WTC11 (cell line): ENCODE results near the gene PXDC1. TPM values are rescaled to one million over a fixed set of nuclear protein-coding genes. Genes with fewer than 3 reads are reported as not detected.

Experiments
- ATAC-seq: fragments of 200-7000 bp; cut with Tn5 transposase; 2 replicates; pipeline ENCODE4 v1.10.0; 2021; ENCODE audit warnings: mild to moderate bottlenecking, moderate library complexity
- CTCF ChIA-PET: fragments of 300-600 bp; sonication (Branson Sonifier 250); formaldehyde crosslinking; loops from one replicate; lab custom pipeline; 2021; ENCODE audit warnings: antibody characterized with exemption; lab: Charles Lee
- POLR2A ChIA-PET: fragments of 350-600 bp; sonication (Branson Sonifier 250); formaldehyde crosslinking; loops from one replicate; lab custom pipeline; 2021; ENCODE audit warnings: antibody characterized with exemption; lab: Charles Lee
- DNase-seq: peaks from one replicate; pipeline ENCODE4 v3.0.0; 2021; ENCODE audit warnings: low spot score
- H3K27ac Mint-ChIP-seq: 2 replicates; pipeline ENCODE4 v1.8.0; 2021; ENCODE audit warnings: mixed read lengths
- H3K27me3 Mint-ChIP-seq: 2 replicates; pipeline ENCODE4 v1.8.0; 2021; ENCODE audit warnings: low read depth, mild to moderate bottlenecking, moderate library complexity, mixed read lengths
- H3K36me3 Mint-ChIP-seq: 2 replicates; pipeline ENCODE4 v1.8.0; 2021; ENCODE audit warnings: mixed read lengths
- H3K4me1 Mint-ChIP-seq: 2 replicates; pipeline ENCODE4 v1.8.0; 2022; ENCODE audit warnings: mixed read lengths
- H3K4me3 Mint-ChIP-seq: 2 replicates; pipeline ENCODE4 v1.8.0; 2021; ENCODE audit warnings: mild to moderate bottlenecking, moderate library complexity, mixed read lengths
- H3K9me3 Mint-ChIP-seq: 2 replicates; pipeline ENCODE4 v1.8.0; 2021; ENCODE audit warnings: mixed read lengths
- AR ChIP-seq: fragments of 250-450 bp; sonication (Bioruptor Pico); IDR thresholded peaks from 2 replicates; pipeline ENCODE4 v1.9.0; 2021; ENCODE audit warnings: mild to moderate bottlenecking
- EMX1 ChIP-seq: fragments of 250-450 bp; sonication (Bioruptor Pico); IDR thresholded peaks from 2 replicates; pipeline ENCODE4 v1.8.0; 2021; ENCODE audit warnings: mild to moderate bottlenecking
- ESRRA ChIP-seq: sonication (generic); formaldehyde crosslinking; IDR thresholded peaks from 2 replicates; pipeline ENCODE4 v1.8.1; 2022; ENCODE audit warnings: mild to moderate bottlenecking, missing genetic modification reagents, borderline replicate concordance
- FOXJ3 ChIP-seq: sonication (generic); formaldehyde crosslinking; IDR thresholded peaks from 2 replicates; pipeline ENCODE4 v1.9.0; 2021; ENCODE audit warnings: missing genetic modification reagents, mild to moderate bottlenecking, borderline replicate concordance
- FOXK1 ChIP-seq: sonication (generic); formaldehyde crosslinking; IDR thresholded peaks from 2 replicates; pipeline ENCODE4 v1.8.0; 2022; ENCODE audit warnings: mild to moderate bottlenecking, moderate library complexity, missing genetic modification reagents
- GABPB1 ChIP-seq: sonication (generic); formaldehyde crosslinking; IDR thresholded peaks from 2 replicates; pipeline ENCODE4 v1.8.1; 2023; ENCODE audit warnings: mild to moderate bottlenecking, missing genetic modification reagents
- GRHL2 ChIP-seq: fragments of 250-450 bp; sonication (Bioruptor Pico); IDR thresholded peaks from 2 replicates; pipeline ENCODE4 v1.8.0; 2022; ENCODE audit warnings: mild to moderate bottlenecking, moderate library complexity; ENCODE audit not compliant: insufficient replicate concordance, severe bottlenecking
- HMGA2 ChIP-seq: fragments of 250-450 bp; sonication (Bioruptor Pico); IDR thresholded peaks from 2 replicates; pipeline ENCODE4 v1.4.0; 2021; ENCODE audit warnings: mild to moderate bottlenecking, moderate library complexity
- SMAD3 ChIP-seq: sonication (generic); formaldehyde crosslinking; IDR thresholded peaks from 2 replicates; pipeline ENCODE4 v1.8.0; 2022; ENCODE audit warnings: missing genetic modification reagents, mild to moderate bottlenecking, borderline replicate concordance
- SMAD4 ChIP-seq: sonication (generic); formaldehyde crosslinking; IDR thresholded peaks from 2 replicates; pipeline ENCODE4 v1.8.0; 2022; ENCODE audit warnings: mild to moderate bottlenecking, missing genetic modification reagents
- ZNF219 ChIP-seq: sonication (generic); formaldehyde crosslinking; IDR thresholded peaks from 2 replicates; pipeline ENCODE4 v1.8.0; 2023; ENCODE audit warnings: missing genetic modification reagents, mild to moderate bottlenecking, borderline replicate concordance
- ZNF263 ChIP-seq: sonication (generic); formaldehyde crosslinking; IDR thresholded peaks from 2 replicates; pipeline ENCODE4 v1.8.1; 2022; ENCODE audit warnings: low read depth, mild to moderate bottlenecking, moderate library complexity, missing genetic modification reagents
- ZNF416 ChIP-seq: fragments of 250-450 bp; sonication (Bioruptor Pico); IDR thresholded peaks from 2 replicates; pipeline ENCODE4 v1.9.0; 2021; ENCODE audit warnings: mild to moderate bottlenecking, inconsistent platforms
- ZNF532 ChIP-seq: fragments of 250-450 bp; sonication (Bioruptor Pico); IDR thresholded peaks from 2 replicates; pipeline ENCODE4 v1.9.0; 2021; ENCODE audit warnings: mild to moderate bottlenecking, borderline replicate concordance
- ZSCAN18 ChIP-seq: fragments of 250-450 bp; sonication (Bioruptor Pico); IDR thresholded peaks from 2 replicates; pipeline ENCODE4 v2.1.2; 2022; ENCODE audit warnings: mild to moderate bottlenecking, moderate library complexity
- total RNA-seq: library from RNA; stranded (reverse); gene quantifications from 3 replicates; pipeline ENCODE4 v1.2.3, GENCODE V29; 2021

PXDC1 gene
- total RNA-seq, 1 experiment from 2014 or later = 3.3 TPM

- TF ChIP-seq GRHL2 (CRISPR knock-in tag) = no peak
- TF ChIP-seq, all 79 proteins: peak for 0
Measured at GRCh38 chr6:3800850-3801591, 49.5 kb upstream of the PXDC1 start (continued).

GRCh38 chr6:3799719-3800118 lies 48.2 kb upstream of the PXDC1 start:
- H3K9me3 Mint-ChIP-seq = no peaks in the 10 kb centered on the region
- H3K36me3 Mint-ChIP-seq = no peaks in the 10 kb centered on the region
- ChIA-PET POLR2A (no interaction called here), CTCF (interaction anchor here (0.6 to 2.0 kb wide), 3 partner anchors 44 to 179 kb away, joined by 3 to 7 read pairs (median 4); partner anchors contain the start of gene FAM50B)
- no peak overlapping the region for H3K27ac Mint-ChIP-seq
- H3K27me3 Mint-ChIP-seq = peaks cover 6% of the 10 kb centered on the region
- H3K4me3 Mint-ChIP-seq = no peak overlapping the region
- peak; percentile 58 for ATAC-seq
- no peak for TF ChIP-seq ZNF416
- no peak for TF ChIP-seq SMAD4
- TF ChIP-seq HMGA2 (CRISPR knock-in tag) = no peak
- TF ChIP-seq FOXK1 (CRISPR knock-in tag) = no peak
- no peak for TF ChIP-seq EMX1
- TF ChIP-seq GABPB1 (CRISPR knock-in tag) = no peak
- no peak for TF ChIP-seq GRHL2 (CRISPR knock-in tag)
- no peak for TF ChIP-seq ZNF263 (CRISPR knock-in tag)
- TF ChIP-seq FOXJ3 = no peak
- TF ChIP-seq ZNF219 (CRISPR knock-in tag) = no peak
- TF ChIP-seq ZSCAN18 (CRISPR knock-in tag) = no peak
- no peak for DNase-seq
- H3K4me1 Mint-ChIP-seq = peaks cover 17% of the 10 kb centered on the region

- no peak overlapping the region for H3K27ac Mint-ChIP-seq
- POLR2A ChIA-PET = no interaction called here
- peaks cover 31% of the 10 kb centered on the region for H3K4me1 Mint-ChIP-seq
- H3K27me3 Mint-ChIP-seq = peaks cover 6% of the 10 kb centered on the region
- no peak overlapping the region for H3K4me3 Mint-ChIP-seq
- no peak for DNase-seq
- peaks cover 3% of the 10 kb centered on the region; the same call in 1 of the 2 replicates for H3K9me3 Mint-ChIP-seq
- no peaks in the 10 kb centered on the region for H3K36me3 Mint-ChIP-seq
- TF ChIP-seq ESRRA (CRISPR knock-in tag) = no peak
- TF ChIP-seq ZNF532 (CRISPR knock-in tag) = no peak
- no peak for TF ChIP-seq AR
- no peak for TF ChIP-seq SMAD3 (CRISPR knock-in tag)
- no peak for TF ChIP-seq SMAD4
- ATAC-seq = no peak
- CTCF ChIA-PET = interaction anchor here (0.6 to 1.5 kb wide), 2 partner anchors 51 to 135 kb away, joined by 5 to 6 read pairs; partner anchors contain the start of gene FAM50B
Measured at GRCh38 chr6:3798055-3798919, 46.8 kb upstream of the PXDC1 start.
